Immature natural killer cell (primary cell): ENCODE measurements around the gene GTSE1. TPM values are rescaled to one million over a fixed set of nuclear protein-coding genes. Genes with fewer than 3 reads are reported as not detected.

ENCODE experiments used
- DNase-seq, 3 donors: peaks; one replicate each; pipeline ENCODE4 v3.0.0; 2022; ENCODE audit warnings: mixed read lengths in 1 of 3
- H3K27ac Mint-ChIP-seq, 6 donors: one replicate each; pipeline ENCODE4 v1.8.0; 2020; ENCODE audit warnings: mixed read lengths in 6 of 6, mild to moderate bottlenecking in 5 of 6, inconsistent platforms in 4 of 6, moderate library complexity in 3 of 6
- H3K27me3 Mint-ChIP-seq, 3 donors: one replicate each; pipeline ENCODE4 v1.8.0; 2020 to 2021; ENCODE audit warnings: low read depth in 3 of 3, mild to moderate bottlenecking in 3 of 3, mixed read lengths in 3 of 3, moderate library complexity in 3 of 3, inconsistent platforms in 1 of 3
- H3K36me3 Mint-ChIP-seq, 3 donors: one replicate each; pipeline ENCODE4 v1.8.0; 2020; ENCODE audit warnings: mixed read lengths in 3 of 3, inconsistent platforms in 2 of 3, mild to moderate bottlenecking in 2 of 3
- H3K4me1 Mint-ChIP-seq, 2 donors: one replicate each; pipeline ENCODE4 v1.8.0; 2020; ENCODE audit warnings: inconsistent platforms in 2 of 2, mild to moderate bottlenecking in 2 of 2, mixed read lengths in 2 of 2, moderate library complexity in 1 of 2
- H3K4me3 Mint-ChIP-seq, 5 donors: one replicate each; pipeline ENCODE4 v1.8.0; 2020; ENCODE audit warnings: mild to moderate bottlenecking in 5 of 5, mixed read lengths in 5 of 5, inconsistent platforms in 3 of 5, moderate library complexity in 3 of 5
- H3K9me3 Mint-ChIP-seq, 6 donors: one replicate each; pipeline ENCODE4 v1.8.0; 2020; ENCODE audit warnings: mild to moderate bottlenecking in 6 of 6, mixed read lengths in 6 of 6, inconsistent platforms in 4 of 6, moderate library complexity in 3 of 6
- polyA plus RNA-seq, 3 donors: library from polyadenylated mRNA; unstranded; fragments of 300-500 nt; fragmentation: Illumina TruSeq; gene quantifications; one replicate each; pipeline ENCODE4 v1.2.3, GENCODE V29; 2021

The GTSE1 gene
- polyA plus RNA-seq, 3 donors from 2014 or later = 0.50 to 0.71 TPM; not detected in 1

DNA sequence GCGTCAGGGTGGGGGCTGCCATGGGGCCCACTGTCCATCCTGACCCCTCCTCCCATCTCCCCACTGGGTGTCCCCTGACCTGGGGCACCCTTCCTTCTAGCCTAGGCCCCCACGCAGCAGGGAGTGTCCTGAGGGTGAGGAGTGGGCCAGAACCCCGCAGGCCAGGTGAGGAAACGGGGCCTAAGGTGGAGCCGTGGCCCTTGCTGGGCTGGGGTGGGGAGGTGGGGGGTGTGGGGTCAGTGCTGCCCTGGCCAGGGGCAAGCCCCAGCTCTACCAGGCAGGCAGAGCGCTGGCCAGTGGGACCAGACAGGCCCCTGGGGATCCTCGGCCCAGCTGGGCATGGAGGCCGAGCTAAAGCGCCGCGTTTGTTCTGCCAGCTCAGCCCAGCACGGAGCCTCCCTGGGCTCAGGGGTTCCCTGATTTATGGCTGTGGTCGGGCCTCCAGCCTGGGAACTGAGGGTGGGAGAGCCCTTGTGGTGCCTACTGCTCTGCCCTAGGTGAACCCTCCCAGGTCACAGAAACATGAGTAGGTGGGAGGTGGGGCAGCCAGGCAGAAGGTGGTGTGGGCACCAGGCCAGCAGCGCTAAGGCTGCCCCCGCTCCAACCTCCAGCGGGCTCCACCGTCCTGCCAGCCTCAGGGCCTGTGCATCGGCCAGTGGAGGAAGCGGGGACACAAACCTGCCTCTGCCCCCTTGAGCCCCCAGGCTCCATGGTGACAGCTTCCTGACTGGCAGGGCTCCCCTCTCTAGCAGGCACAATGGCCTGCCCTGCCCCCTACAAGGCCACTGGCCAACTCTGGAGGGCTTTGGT lies 61.2 kb downstream of the GTSE1 start:
- Mint-ChIP-seq H3K27ac (peak overlapping the region in 1 of 6 donors; percentile 50), H3K9me3 (peaks cover 0 to 3% (median 0%) of the 10 kb centered on the region in 6 donors), H3K27me3 (no peaks in the 10 kb centered on the region), H3K4me3 (no peak overlapping the region), H3K36me3 (peaks cover 0 to 25% (median 9%) of the 10 kb centered on the region in 3 donors), H3K4me1 (peaks cover 9 to 11% of the 10 kb centered on the region in 2 donors)
- no peak for DNase-seq

DNA sequence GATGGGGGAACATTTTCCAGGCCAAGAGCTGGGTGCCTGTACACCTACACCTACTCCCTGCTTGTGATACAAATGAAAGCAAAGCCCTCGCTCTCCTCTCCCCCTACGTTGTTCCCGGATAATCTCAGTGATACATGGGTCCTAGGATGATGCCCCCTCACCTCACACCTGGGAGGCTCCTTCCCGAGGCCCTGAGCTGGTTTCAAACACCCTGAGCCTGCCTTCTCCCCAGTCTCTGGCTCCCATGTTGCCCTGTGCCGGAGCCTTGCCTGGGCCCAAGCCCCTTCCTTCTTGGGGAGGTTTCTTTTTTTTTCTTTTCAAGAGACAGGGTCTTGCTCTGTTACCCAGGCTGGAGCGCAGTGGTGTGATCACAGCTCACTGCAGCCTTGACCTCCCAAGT lies 62.1 kb downstream of the GTSE1 start:
- Mint-ChIP-seq H3K9me3 (peaks cover 0 to 2% (median 0%) of the 10 kb centered on the region in 6 donors), H3K4me1 (peaks cover 9 to 11% of the 10 kb centered on the region in 2 donors), H3K4me3 (no peak overlapping the region), H3K36me3 (peaks cover 0 to 21% (median 6%) of the 10 kb centered on the region in 3 donors), H3K27me3 (no peaks in the 10 kb centered on the region), H3K27ac (peak overlapping the region in 1 of 6 donors; percentile 50)
- no peak for DNase-seq

DNA sequence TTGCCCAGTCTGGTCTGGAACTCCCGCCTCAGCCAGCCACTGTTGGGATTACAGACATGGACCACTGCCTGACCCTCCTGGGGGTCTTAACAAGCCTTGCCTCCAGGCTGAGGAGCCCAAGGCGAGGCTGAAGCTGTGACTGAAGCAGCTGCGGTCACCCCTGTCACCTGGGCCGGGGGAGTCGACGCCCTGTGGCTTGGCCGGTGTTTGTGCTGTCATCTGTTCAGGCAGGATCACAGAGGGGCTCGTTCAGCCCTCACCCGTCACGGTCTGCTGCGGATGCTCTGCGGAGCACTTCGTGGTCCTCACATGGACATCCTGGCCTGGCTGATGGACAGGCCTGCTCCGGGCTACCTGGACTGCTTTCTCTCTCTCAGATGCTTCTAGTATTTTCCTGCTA lies 62.7 kb downstream of the GTSE1 start:
- Mint-ChIP-seq H3K4me1 (peaks cover 9 to 11% of the 10 kb centered on the region in 2 donors), H3K9me3 (no peaks in the 10 kb centered on the region), H3K27ac (no peak overlapping the region), H3K4me3 (no peak overlapping the region), H3K36me3 (peaks cover 0 to 18% (median 6%) of the 10 kb centered on the region in 3 donors), H3K27me3 (no peaks in the 10 kb centered on the region)
- DNase-seq = no peak

DNA sequence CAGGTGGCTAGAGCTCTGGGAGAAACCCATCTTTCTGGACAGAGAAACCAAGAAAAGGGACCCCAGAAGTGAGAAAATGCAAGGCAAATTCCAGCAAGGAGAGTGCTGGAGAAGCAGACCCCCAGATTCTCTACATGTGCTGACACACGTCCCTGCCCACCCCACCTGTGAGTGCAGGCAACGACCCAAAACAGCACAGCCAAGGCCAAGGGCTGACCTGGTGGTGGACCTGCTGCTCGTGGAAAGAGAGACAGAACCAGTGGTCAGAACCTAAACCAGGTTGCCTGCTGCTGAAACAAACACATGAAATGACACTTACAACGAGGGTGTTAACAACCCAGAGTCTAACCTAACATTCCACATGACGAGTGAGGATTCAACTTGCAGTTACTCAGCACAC lies 63.4 kb downstream of the GTSE1 start:
- no peak overlapping the region for H3K27ac Mint-ChIP-seq

DNA sequence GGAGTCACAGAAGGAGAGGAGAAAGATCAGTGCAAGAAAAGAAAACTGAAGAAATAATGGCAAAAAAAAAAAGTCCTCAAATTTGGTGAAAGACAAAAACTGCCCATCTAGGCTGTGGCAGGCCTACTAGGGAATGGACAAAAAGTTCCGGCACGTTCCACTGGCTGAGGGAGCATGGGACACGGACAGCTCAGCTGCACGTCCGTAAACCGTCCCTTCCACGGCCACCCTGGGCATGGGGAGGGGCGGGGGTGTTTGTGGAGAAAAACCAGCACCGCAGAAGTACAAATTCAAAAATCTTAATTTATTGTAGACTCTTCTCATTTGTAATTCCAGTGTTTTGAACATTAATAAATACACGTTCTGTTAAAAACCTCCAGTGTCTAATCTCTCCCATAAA lies 64.2 kb downstream of the GTSE1 start:
- Mint-ChIP-seq H3K4me1 (peaks cover 9% of the 10 kb centered on the region in 2 donors), H3K9me3 (no peaks in the 10 kb centered on the region), H3K4me3 (no peak overlapping the region), H3K36me3 (peaks cover 0 to 14% (median 2%) of the 10 kb centered on the region in 3 donors), H3K27me3 (no peaks in the 10 kb centered on the region), H3K27ac (peak overlapping the region in 1 of 6 donors; percentile 42)
- no peak for DNase-seq

More for the DNA sequence above, 63.4 kb downstream of the GTSE1 start:
- H3K36me3 Mint-ChIP-seq = peaks cover 0 to 18% (median 6%) of the 10 kb centered on the region in 3 donors
- no peak for DNase-seq
- no peaks in the 10 kb centered on the region for H3K9me3 Mint-ChIP-seq
- H3K4me1 Mint-ChIP-seq = peaks cover 9 to 11% of the 10 kb centered on the region in 2 donors
- no peaks in the 10 kb centered on the region for H3K27me3 Mint-ChIP-seq
- no peak overlapping the region for H3K4me3 Mint-ChIP-seq

DNA sequence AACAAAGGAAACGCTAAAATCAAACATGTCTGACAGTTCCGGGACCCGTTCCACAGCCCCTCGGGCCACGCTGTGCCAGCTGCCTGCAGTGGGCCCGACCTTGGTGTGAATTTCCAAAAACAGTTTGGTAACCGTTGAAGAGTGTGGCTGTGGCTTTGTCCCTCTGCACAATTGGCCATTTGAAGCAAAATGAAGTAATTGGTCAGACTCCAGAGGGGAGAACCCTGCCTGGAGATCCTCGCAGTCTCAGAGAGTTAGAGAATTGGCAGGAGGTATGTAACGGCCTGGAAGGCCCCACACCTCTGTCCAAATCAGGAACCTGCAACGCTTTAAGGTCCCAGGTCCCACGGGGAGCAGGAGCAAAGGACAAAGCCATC lies 65.1 kb downstream of the GTSE1 start:
- Mint-ChIP-seq H3K36me3 (peaks cover 0 to 14% (median 2%) of the 10 kb centered on the region in 3 donors), H3K27me3 (no peaks in the 10 kb centered on the region), H3K27ac (no peak overlapping the region), H3K9me3 (no peaks in the 10 kb centered on the region), H3K4me3 (no peak overlapping the region), H3K4me1 (peaks cover 9% of the 10 kb centered on the region in 2 donors)
- no peak for DNase-seq

DNA sequence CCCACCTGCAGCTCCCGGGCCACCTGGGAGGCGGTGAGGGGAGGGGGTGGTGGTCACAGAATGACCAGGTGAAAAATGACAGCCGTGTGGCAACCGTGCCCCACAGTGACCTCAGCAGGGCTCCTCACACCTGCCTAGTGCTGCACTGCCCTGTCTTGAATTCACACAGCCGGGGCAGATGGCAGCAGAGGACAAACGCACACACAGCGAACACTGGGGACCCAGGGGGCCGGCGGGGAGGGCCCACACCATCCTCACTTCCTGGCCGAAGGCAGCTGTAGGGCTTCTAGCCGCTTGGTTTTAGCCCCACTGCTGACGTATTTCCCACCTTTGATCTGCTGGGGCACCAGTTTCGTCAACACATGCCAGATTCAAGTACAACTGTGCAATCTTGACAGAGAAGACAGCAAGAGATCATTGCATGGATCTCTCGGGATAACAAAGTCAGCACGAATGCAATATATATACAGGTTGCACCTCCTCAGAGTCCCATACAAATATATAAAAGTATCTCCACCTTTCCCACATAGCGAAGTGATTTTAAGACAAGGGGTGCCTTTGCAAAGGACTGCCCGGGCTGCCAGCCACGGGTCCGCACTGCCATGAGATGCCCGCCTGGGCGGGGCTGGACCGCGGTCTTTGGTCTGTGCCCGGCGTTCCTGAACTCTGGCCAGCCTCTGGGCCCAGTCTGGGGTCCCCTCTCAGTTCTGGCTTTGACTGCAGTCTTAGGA lies 65.7 kb downstream of the GTSE1 start:
- H3K36me3 Mint-ChIP-seq = peaks cover 0 to 14% (median 2%) of the 10 kb centered on the region in 3 donors
- H3K4me3 Mint-ChIP-seq = peak overlapping the region in 2 of 5 donors; percentile 37 to 60
- H3K27me3 Mint-ChIP-seq = peaks cover 0 to 1% (median 0%) of the 10 kb centered on the region in 3 donors
- H3K4me1 Mint-ChIP-seq = peaks cover 9% of the 10 kb centered on the region in 2 donors
- DNase-seq = peak; percentile 39 to 61 (median 57)
- H3K27ac Mint-ChIP-seq = peak overlapping the region in 3 of 6 donors; percentile 27 to 79 (median 49)
- H3K9me3 Mint-ChIP-seq = no peaks in the 10 kb centered on the region

DNA sequence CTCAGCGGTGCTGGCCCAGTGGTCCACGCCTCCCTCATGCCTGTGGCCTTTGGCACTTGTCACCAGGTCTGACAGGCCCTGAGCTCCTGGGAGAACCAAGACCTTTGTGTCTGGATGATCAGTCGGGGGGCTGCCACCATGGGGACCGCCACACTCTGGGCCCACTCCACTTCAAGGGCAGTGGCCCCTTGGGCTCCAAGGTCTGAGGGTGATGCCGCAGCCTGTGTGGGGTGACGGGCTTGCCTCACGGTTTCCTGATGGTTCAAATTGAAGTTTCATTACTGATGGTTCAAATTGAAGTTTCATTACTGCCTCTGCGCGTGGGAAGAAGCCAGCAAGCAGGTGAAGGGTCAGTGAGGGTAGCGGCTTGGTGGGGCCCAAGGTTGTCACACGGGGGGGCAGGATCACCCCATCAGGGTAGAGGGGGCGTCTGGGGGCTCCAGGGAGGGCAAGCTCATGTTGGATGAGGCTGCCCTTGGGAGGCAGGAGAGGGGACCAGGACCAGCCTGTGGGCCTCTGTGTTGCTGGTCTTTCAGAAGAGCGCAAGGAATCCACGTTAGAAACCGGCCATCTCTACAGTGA lies 66.4 kb downstream of the GTSE1 start:
- H3K27me3 Mint-ChIP-seq = peaks cover 0 to 1% (median 0%) of the 10 kb centered on the region in 3 donors
- no peak overlapping the region for H3K4me3 Mint-ChIP-seq
- H3K4me1 Mint-ChIP-seq = peaks cover 14 to 15% of the 10 kb centered on the region in 2 donors
- DNase-seq = no peak
- no peaks in the 10 kb centered on the region for H3K9me3 Mint-ChIP-seq
- H3K27ac Mint-ChIP-seq = no peak overlapping the region
- peaks cover 0 to 14% (median 2%) of the 10 kb centered on the region in 3 donors for H3K36me3 Mint-ChIP-seq

DNA sequence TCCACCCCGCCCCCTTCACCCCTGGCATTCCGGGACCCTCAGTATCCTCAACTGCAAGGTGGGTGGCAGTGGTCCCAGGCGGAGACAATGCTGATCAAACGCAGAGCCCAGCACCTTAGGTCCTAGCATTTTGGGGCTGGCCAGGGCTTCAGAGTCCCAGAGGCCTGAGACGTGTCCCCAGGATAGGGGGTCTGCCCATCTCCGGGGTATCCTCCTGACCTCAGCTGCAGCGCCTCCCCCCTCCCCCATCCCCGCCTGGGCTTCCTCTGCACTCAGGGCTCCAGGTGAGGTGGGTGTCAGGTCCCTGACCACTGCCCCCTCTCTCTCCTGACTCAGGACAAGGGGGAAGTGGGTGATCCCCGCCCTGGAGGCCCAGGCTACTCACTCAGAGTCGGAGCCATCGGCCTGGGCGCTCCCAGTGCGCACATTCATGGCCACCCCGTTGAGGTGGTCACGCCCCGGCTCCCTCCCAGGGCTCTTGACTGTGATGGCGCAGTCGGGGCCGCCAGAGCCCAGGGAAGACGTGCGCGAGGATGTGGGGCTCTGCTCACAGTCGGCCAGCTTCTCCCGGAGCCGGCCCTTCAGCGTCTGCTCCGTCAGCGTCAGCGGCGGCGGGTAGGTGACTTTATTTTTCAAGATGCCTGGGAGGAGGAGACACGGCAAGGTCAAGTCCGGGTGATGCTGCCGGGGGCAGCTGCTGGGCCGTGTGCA lies 67.1 kb downstream of the GTSE1 start:
- no peak for DNase-seq
- Mint-ChIP-seq H3K4me3 (no peak overlapping the region), H3K36me3 (peaks cover 0 to 10% (median 2%) of the 10 kb centered on the region in 3 donors), H3K4me1 (peaks cover 17 to 18% of the 10 kb centered on the region in 2 donors), H3K27ac (no peak overlapping the region), H3K9me3 (no peaks in the 10 kb centered on the region), H3K27me3 (peaks cover 0 to 1% (median 1%) of the 10 kb centered on the region in 3 donors)

DNA sequence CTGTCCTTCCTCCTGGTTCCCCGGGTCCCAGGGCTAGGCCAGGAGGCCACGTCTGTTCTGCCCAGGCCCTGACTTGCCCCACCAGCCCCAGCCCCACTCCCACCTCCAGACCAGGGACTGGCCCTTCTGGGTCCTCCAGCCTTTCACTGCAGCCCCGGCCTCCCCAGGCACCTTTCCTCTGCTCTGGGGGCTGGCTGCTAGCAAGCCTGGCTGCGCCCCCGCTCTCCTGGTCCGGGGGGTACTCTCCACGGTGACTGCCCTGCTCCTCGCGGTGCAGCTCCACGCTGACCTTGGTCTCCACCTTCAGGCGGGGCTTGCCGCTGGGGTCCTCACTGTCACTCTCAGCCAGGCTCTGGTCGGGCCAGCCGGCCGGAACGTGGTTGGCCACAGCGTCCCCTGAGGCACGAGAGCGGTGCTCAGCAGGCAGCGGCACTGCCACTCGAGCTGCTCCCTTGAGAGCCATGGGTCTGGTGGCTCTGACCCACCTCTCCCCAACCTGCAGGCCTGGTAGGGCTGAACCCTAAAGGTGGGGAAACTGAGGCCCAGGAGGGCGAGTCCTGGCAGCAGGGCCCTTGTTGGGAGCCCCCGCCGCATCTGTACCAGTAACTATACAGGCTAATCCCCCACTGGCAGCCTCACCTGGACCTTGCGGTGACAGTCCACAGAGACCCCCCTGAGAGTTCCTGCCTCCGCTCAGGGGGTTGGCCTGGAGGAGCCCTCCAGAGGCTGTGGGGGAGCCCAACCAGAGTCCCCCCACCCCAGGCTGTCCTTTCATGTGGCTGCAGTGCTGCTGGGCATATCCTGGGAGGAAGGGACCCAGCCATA lies 67.9 kb downstream of the GTSE1 start:
- H3K27ac Mint-ChIP-seq = no peak overlapping the region
- no peaks in the 10 kb centered on the region for H3K9me3 Mint-ChIP-seq
- peaks cover 17 to 23% of the 10 kb centered on the region in 2 donors for H3K4me1 Mint-ChIP-seq
- no peak for DNase-seq
- peaks cover 0 to 8% (median 2%) of the 10 kb centered on the region in 3 donors for H3K36me3 Mint-ChIP-seq
- peaks cover 0 to 4% (median 1%) of the 10 kb centered on the region in 3 donors for H3K27me3 Mint-ChIP-seq
- no peak overlapping the region for H3K4me3 Mint-ChIP-seq

DNA sequence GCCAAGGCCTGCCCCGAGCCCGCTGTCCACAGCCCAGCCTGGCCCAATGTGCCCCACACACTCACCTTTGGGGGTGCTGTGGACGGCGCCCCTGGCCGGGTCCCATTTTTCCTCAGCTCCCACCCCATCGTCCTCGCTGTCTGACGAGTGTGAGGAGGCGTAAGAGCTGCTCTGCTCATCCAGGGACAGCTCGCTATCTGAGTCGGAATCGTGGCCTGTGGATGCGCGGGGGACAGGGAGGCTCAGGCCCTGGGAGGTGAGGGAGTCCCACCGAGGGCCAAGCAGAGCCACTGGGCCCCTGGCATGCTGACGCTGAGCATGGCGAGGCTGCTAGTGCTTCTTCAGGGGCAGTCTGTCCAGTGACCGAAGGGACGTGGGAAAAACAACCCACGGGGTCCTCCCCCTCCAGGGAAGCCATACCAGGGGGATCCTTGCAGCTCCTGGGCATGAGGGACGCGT lies 68.5 kb downstream of the GTSE1 start:
- Mint-ChIP-seq H3K9me3 (no peaks in the 10 kb centered on the region), H3K4me1 (peaks cover 23 to 29% of the 10 kb centered on the region in 2 donors), H3K27me3 (peaks cover 1 to 7% (median 2%) of the 10 kb centered on the region in 3 donors), H3K27ac (no peak overlapping the region), H3K4me3 (no peak overlapping the region), H3K36me3 (peaks cover 0 to 6% (median 2%) of the 10 kb centered on the region in 3 donors)
- DNase-seq = no peak

DNA sequence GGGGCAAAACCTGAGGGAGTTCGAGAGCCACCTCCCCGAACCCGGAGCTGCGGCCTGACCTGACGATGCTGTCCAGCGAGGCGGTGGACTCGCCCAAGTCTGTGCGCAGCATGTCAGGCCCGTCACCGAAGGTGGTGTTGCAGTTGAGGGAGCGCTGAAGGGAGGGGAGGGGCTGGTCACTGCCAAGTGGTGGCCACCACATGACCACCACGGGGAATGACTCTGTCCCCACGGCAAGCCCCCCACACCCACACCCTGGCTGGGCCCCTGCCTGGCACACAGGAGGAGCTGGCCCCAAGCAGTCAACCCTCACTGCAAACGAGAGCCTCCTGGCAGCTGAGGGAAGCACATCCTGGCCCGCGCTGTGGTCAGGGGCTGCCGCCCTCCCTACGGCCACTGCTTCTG lies 69.7 kb downstream of the GTSE1 start:
- Mint-ChIP-seq H3K9me3 (no peaks in the 10 kb centered on the region), H3K36me3 (peaks cover 0 to 2% (median 0%) of the 10 kb centered on the region in 3 donors), H3K4me3 (peak overlapping the region in 1 of 5 donors; percentile 71), H3K27me3 (peaks cover 1 to 9% (median 2%) of the 10 kb centered on the region in 3 donors), H3K4me1 (peaks cover 35 to 41% of the 10 kb centered on the region in 2 donors), H3K27ac (no peak overlapping the region)
- DNase-seq = no peak
